Coronary artery (tissue), 2 donors: Measurements from ENCODE around the gene RHBDL3.

Experiments
- DNase-seq: peaks from one replicate; pipeline ENCODE4 v3.0.0-alpha.2; 2017; ENCODE audit warnings: low spot score
- H3K27ac ChIP-seq, 2 donors: fragments of 200-600 bp; sonication (generic); one replicate each; pipeline ENCODE4 v1.5.1; 2016 to 2019
- H3K4me3 ChIP-seq: fragments of 200-600 bp; sonication (generic); 2 replicates; pipeline ENCODE4 v1.5.1; 2016; ENCODE audit warnings: mild to moderate bottlenecking, moderate library complexity
- CTCF ChIP-seq: fragments of 200-600 bp; sonication (generic); IDR thresholded peaks from one replicate; pipeline ENCODE4 v1.5.1; 2019; ENCODE audit warnings: antibody characterized with exemption

Gene RHBDL3

GRCh38 chr17:32335046-32335445 lies 69.4 kb downstream of the RHBDL3 start:
- DNase-seq, result no peak
- TF ChIP-seq CTCF, result no peak
- H3K27ac ChIP-seq, result no peak overlapping the region
- no peak overlapping the region for H3K4me3 ChIP-seq

GRCh38 chr17:32335687-32336086 lies 70.1 kb downstream of the RHBDL3 start:
- no peak overlapping the region for H3K27ac ChIP-seq
- no peak for TF ChIP-seq CTCF
- H3K4me3 ChIP-seq, result no peak overlapping the region
- no peak for DNase-seq

- no peak for TF ChIP-seq CTCF
- peak overlapping the region; percentile 60 to 90 for H3K27ac ChIP-seq
- H3K4me3 ChIP-seq, result peak overlapping the region; percentile 84
- DNase-seq, result no peak
Observed at GRCh38 chr17:32341141-32341856, 75.7 kb downstream of the RHBDL3 start.

- DNase-seq, result peak; percentile 84
- Histone ChIP-seq H3K27ac (peak within 1 kb of the TSS; percentile 60 to 90), H3K4me3 (peak within 1 kb of the TSS; percentile 84)
- no peak for TF ChIP-seq CTCF
Observed at GRCh38 chr17:32341857-32342602, 76.4 kb downstream of the RHBDL3 start, which contains the start of gene C17orf75. TSS of gene C17orf75 (minus strand) at chr17:32342173. CDS start at chr17:32342139, 34 bp downstream.

- Histone ChIP-seq H3K4me3 (peak overlapping the region; percentile 84), H3K27ac (peak overlapping the region in 1 of 2 donors; percentile 60)
- no peak for TF ChIP-seq CTCF
- no peak for DNase-seq
Observed at GRCh38 chr17:32342603-32343325, 77.1 kb downstream of the RHBDL3 start.

- DNase-seq, result no peak
- no peak overlapping the region for H3K27ac ChIP-seq
- no peak for TF ChIP-seq CTCF
- no peak overlapping the region for H3K4me3 ChIP-seq
Observed at GRCh38 chr17:32345951-32346600, 80.4 kb downstream of the RHBDL3 start.
